Measurements from ENCODE around the gene ALDH3B2.
"Not testable (repeated sequence)": the region's sequence is repeated elsewhere in the genome, so short reads cannot be mapped to it uniquely, and the experiment has no call there.

The ALDH3B2 gene

GRCh38 chr11:67628710-67629385 lies 45.6 kb downstream of the ALDH3B2 start:
- DNase-seq: no peak

GRCh38 chr11:67627812-67628624 lies 46.4 kb downstream of the ALDH3B2 start:
- no peak for DNase-seq

GRCh38 chr11:67627441-67627811 lies 47.0 kb downstream of the ALDH3B2 start:
- peak; percentile 14 for DNase-seq

GRCh38 chr11:67626970-67627369 lies 47.5 kb downstream of the ALDH3B2 start:
- no peak for DNase-seq

GRCh38 chr11:67626131-67626833 lies 48.1 kb downstream of the ALDH3B2 start:
- DNase-seq: not testable (repeated sequence)

GRCh38 chr11:67623795-67624194 lies 50.6 kb downstream of the ALDH3B2 start:
- DNase-seq: not testable (repeated sequence)

- not testable (repeated sequence) for DNase-seq
Observed at GRCh38 chr11:67622905-67623304, 51.5 kb downstream of the ALDH3B2 start.

- DNase-seq: not testable (repeated sequence)
Observed at GRCh38 chr11:67621928-67622327, 52.5 kb downstream of the ALDH3B2 start.

- DNase-seq: not testable (repeated sequence)
Observed at GRCh38 chr11:67620621-67621020, 53.8 kb downstream of the ALDH3B2 start.

GRCh38 chr11:67619683-67620618 lies 54.5 kb downstream of the ALDH3B2 start:
- DNase-seq: not testable (repeated sequence)

GRCh38 chr11:67618901-67619659 lies 55.3 kb downstream of the ALDH3B2 start:
- not testable (repeated sequence) for DNase-seq

GRCh38 chr11:67617243-67617953 lies 57.0 kb downstream of the ALDH3B2 start:
- DNase-seq: no peak

GRCh38 chr11:67616431-67617242 lies 57.8 kb downstream of the ALDH3B2 start:
- DNase-seq: no peak

GRCh38 chr11:67615728-67616430 lies 58.5 kb downstream of the ALDH3B2 start:
- DNase-seq: no peak

GRCh38 chr11:67614730-67615714 lies 59.4 kb downstream of the ALDH3B2 start:
- no peak for DNase-seq

GRCh38 chr11:67613960-67614715 lies 60.3 kb downstream of the ALDH3B2 start:
- DNase-seq: peak; percentile 68

- no peak for DNase-seq
Observed at GRCh38 chr11:67613313-67613959, 61.0 kb downstream of the ALDH3B2 start.
